HUES48 (cell line): ENCODE measurements around the gene DMRTB1.
"Not testable (repeated sequence)": the region's sequence is repeated elsewhere in the genome, so short reads cannot be mapped to it uniquely, and the experiment has no call there.

Source experiments
- H3K27ac ChIP-seq: one replicate; pipeline ENCODE4 v1.7.0; 2013; ENCODE audit warnings: low read depth, low read length, inconsistent platforms
- H3K27me3 ChIP-seq: 2 replicates; pipeline ENCODE4 v1.6.1; 2013; ENCODE audit warnings: mild to moderate bottlenecking, low read length; ENCODE audit not compliant: control insufficient read depth, insufficient read depth
- H3K36me3 ChIP-seq: 2 replicates; pipeline ENCODE4 v1.6.1; 2013; ENCODE audit warnings: low read length; ENCODE audit not compliant: control insufficient read depth, insufficient read depth
- H3K4me1 ChIP-seq: 2 replicates; pipeline ENCODE4 v1.6.1; 2013; ENCODE audit warnings: mild to moderate bottlenecking, low read length; ENCODE audit not compliant: control insufficient read depth, insufficient read depth
- H3K4me3 ChIP-seq: 2 replicates; pipeline ENCODE4 v1.5.1; 2013; ENCODE audit warnings: mild to moderate bottlenecking, low read depth, low read length
- H3K9ac ChIP-seq: 2 replicates; pipeline ENCODE4 v1.6.1; 2013; ENCODE audit warnings: mild to moderate bottlenecking, low read depth, low read length, moderate library complexity
- H3K9me3 ChIP-seq: 2 replicates; pipeline ENCODE4 v1.6.1; 2013; ENCODE audit warnings: low read length; ENCODE audit not compliant: control insufficient read depth, insufficient read depth

DMRTB1 gene

GRCh38 chr1:53416269-53416813 lies 42.9 kb upstream of the DMRTB1 start:
- peak overlapping the region; percentile 74 for H3K27ac ChIP-seq
- H3K4me3 ChIP-seq, result peak overlapping the region; percentile 16; the same call in 1 of the 2 replicates
- H3K9me3 ChIP-seq, result peaks cover 9% of the 10 kb centered on the region

GRCh38 chr1:53417074-53417511 lies 42.1 kb upstream of the DMRTB1 start:
- Histone ChIP-seq H3K36me3 (no peaks in the 10 kb centered on the region), H3K9me3 (peaks cover 16% of the 10 kb centered on the region), H3K27me3 (no peaks in the 10 kb centered on the region), H3K4me1 (peaks cover 31% of the 10 kb centered on the region), H3K4me3 (no peak overlapping the region; the same call in 1 of the 2 replicates), H3K9ac (no peak overlapping the region), H3K27ac (peak overlapping the region; percentile 74)

More at GRCh38 chr1:53416269-53416813, 42.9 kb upstream of the DMRTB1 start:
- H3K36me3 ChIP-seq, result no peaks in the 10 kb centered on the region
- H3K9ac ChIP-seq, result no peak overlapping the region
- H3K4me1 ChIP-seq, result peaks cover 31% of the 10 kb centered on the region
- no peaks in the 10 kb centered on the region for H3K27me3 ChIP-seq

- Histone ChIP-seq H3K4me1 (peaks cover 31% of the 10 kb centered on the region), H3K36me3 (no peaks in the 10 kb centered on the region), H3K27ac (no peak overlapping the region), H3K27me3 (no peaks in the 10 kb centered on the region), H3K4me3 (no peak overlapping the region), H3K9me3 (peaks cover 25% of the 10 kb centered on the region), H3K9ac (no peak overlapping the region)
These were observed 40.2 kb upstream of the DMRTB1 start for GRCh38 chr1:53419034-53419433.

- no peak overlapping the region for H3K27ac ChIP-seq
- H3K9me3 ChIP-seq, result peaks cover 25% of the 10 kb centered on the region
- no peaks in the 10 kb centered on the region for H3K36me3 ChIP-seq
- H3K4me3 ChIP-seq, result no peak overlapping the region
- H3K9ac ChIP-seq, result no peak overlapping the region
- H3K4me1 ChIP-seq, result peaks cover 31% of the 10 kb centered on the region
- H3K27me3 ChIP-seq, result no peaks in the 10 kb centered on the region
These were observed 38.9 kb upstream of the DMRTB1 start for GRCh38 chr1:53420341-53420740.

GRCh38 chr1:53421208-53421607 lies 38.0 kb upstream of the DMRTB1 start:
- no peak overlapping the region for H3K9ac ChIP-seq
- H3K27ac ChIP-seq, result no peak overlapping the region
- H3K9me3 ChIP-seq, result peaks cover 25% of the 10 kb centered on the region
- H3K4me3 ChIP-seq, result no peak overlapping the region
- H3K27me3 ChIP-seq, result no peaks in the 10 kb centered on the region
- H3K36me3 ChIP-seq, result no peaks in the 10 kb centered on the region
- H3K4me1 ChIP-seq, result peaks cover 25% of the 10 kb centered on the region

- Histone ChIP-seq H3K4me1 (peaks cover 24% of the 10 kb centered on the region), H3K9me3 (peaks cover 26% of the 10 kb centered on the region), H3K36me3 (no peaks in the 10 kb centered on the region), H3K27me3 (no peaks in the 10 kb centered on the region), H3K9ac (peak overlapping the region; percentile 58), H3K27ac (peak overlapping the region; percentile 96), H3K4me3 (peak overlapping the region; percentile 48)
These were observed 28.9 kb upstream of the DMRTB1 start for GRCh38 chr1:53430261-53430660.

GRCh38 chr1:53430779-53431178 lies 28.4 kb upstream of the DMRTB1 start:
- Histone ChIP-seq H3K27me3 (no peaks in the 10 kb centered on the region), H3K9ac (peak overlapping the region; percentile 58), H3K4me3 (peak overlapping the region; percentile 48), H3K4me1 (peaks cover 24% of the 10 kb centered on the region), H3K36me3 (no peaks in the 10 kb centered on the region), H3K9me3 (peaks cover 30% of the 10 kb centered on the region), H3K27ac (peak overlapping the region; percentile 96)

- H3K9ac ChIP-seq, result peak overlapping the region; percentile 37; the same call in 1 of the 2 replicates
- no peaks in the 10 kb centered on the region for H3K27me3 ChIP-seq
These were observed 28.0 kb upstream of the DMRTB1 start for GRCh38 chr1:53431244-53431643.

GRCh38 chr1:53431805-53432565 lies 27.2 kb upstream of the DMRTB1 start:
- Histone ChIP-seq H3K4me1 (peaks cover 24% of the 10 kb centered on the region), H3K9ac (no peak overlapping the region), H3K36me3 (no peaks in the 10 kb centered on the region), H3K27ac (peak overlapping the region; percentile 96), H3K9me3 (peaks cover 41% of the 10 kb centered on the region), H3K4me3 (no peak overlapping the region), H3K27me3 (no peaks in the 10 kb centered on the region)

More at GRCh38 chr1:53431244-53431643, 28.0 kb upstream of the DMRTB1 start:
- peaks cover 24% of the 10 kb centered on the region for H3K4me1 ChIP-seq
- peaks cover 35% of the 10 kb centered on the region for H3K9me3 ChIP-seq
- no peak overlapping the region for H3K4me3 ChIP-seq
- peak overlapping the region; percentile 96 for H3K27ac ChIP-seq
- no peaks in the 10 kb centered on the region for H3K36me3 ChIP-seq

- Histone ChIP-seq H3K36me3 (no peaks in the 10 kb centered on the region), H3K27ac (no peak overlapping the region), H3K4me3 (no peak overlapping the region), H3K9ac (no peak overlapping the region), H3K27me3 (no peaks in the 10 kb centered on the region), H3K9me3 (peaks cover 41% of the 10 kb centered on the region), H3K4me1 (peaks cover 24% of the 10 kb centered on the region)
These were observed 26.6 kb upstream of the DMRTB1 start for GRCh38 chr1:53432611-53433010.

- H3K27me3 ChIP-seq, H3K4me3 ChIP-seq, H3K9ac ChIP-seq, H3K36me3 ChIP-seq: not testable (repeated sequence)
- Histone ChIP-seq H3K9me3 (peaks cover 51% of the 10 kb centered on the region), H3K4me1 (peaks cover 24% of the 10 kb centered on the region), H3K27ac (peak overlapping the region; percentile 65)
These were observed 24.7 kb upstream of the DMRTB1 start for GRCh38 chr1:53434405-53435007.
